Endothelial cell of umbilical vein (primary cell): ENCODE measurements around the gene LILRA1. TPM values are rescaled to one million over a fixed set of nuclear protein-coding genes. Genes with fewer than 3 reads are reported as not detected.
"Not testable (repeated sequence)": the region's sequence is repeated elsewhere in the genome, so short reads cannot be mapped to it uniquely, and the experiment has no call there.

Experiments used
- BruUV-seq: library from RNA; stranded (reverse); fragments of 400-500 nt; replicated peaks from 2 replicates; lab custom pipeline; 2021; lab: Mats Ljungman, UMichigan
- CTCF ChIA-PET: fragments of 300-600, 350-600 bp; sonication (Branson Sonifier 250); formaldehyde crosslinking; loops from one replicate; lab custom pipeline; 2021; ENCODE audit warnings: antibody characterized with exemption, inconsistent platforms; lab: Charles Lee
- POLR2A ChIA-PET: fragments of 300-600, 350-600 bp; sonication (Branson Sonifier 250); formaldehyde crosslinking; loops from one replicate; lab custom pipeline; 2021; ENCODE audit warnings: antibody characterized with exemption, inconsistent platforms; lab: Charles Lee
- DNase-seq: peaks from one replicate; pipeline ENCODE4 v3.0.0-alpha.2; 2011; ENCODE audit warnings: low read depth, low spot score
- FAIRE-seq: peaks from 2 replicates; lab custom pipeline; 2011; peaks lifted over from hg19 to GRCh38; lab: Jason Lieb, UNC
- H2AFZ ChIP-seq: 2 replicates; pipeline ENCODE4 v1.6.0; 2012; ENCODE audit warnings: low read depth, low read length, control low read depth, inconsistent platforms
- H3K27ac ChIP-seq: 2 replicates; pipeline ENCODE4 v1.5.1; 2011; ENCODE audit warnings: low read depth, mild to moderate bottlenecking, control low read depth, low read length, moderate library complexity; ENCODE audit not compliant: insufficient read depth
- H3K27me3 ChIP-seq, 2 experiments: 2 replicates each; pipeline versions ENCODE4 v1.6.0 to v1.6.1; 2011; ENCODE audit warnings: low read length in 2 of 2, mixed read lengths in 1 of 2; ENCODE audit not compliant: control insufficient read depth in 2 of 2, insufficient read depth in 2 of 2
- H3K36me3 ChIP-seq, 2 experiments: 2 replicates in 1 of 2; 3 replicates in 1 of 2; pipeline ENCODE4 v1.5.1; 2011; ENCODE audit warnings: low read length in 2 of 2, mild to moderate bottlenecking in 1 of 2, moderate library complexity in 1 of 2; ENCODE audit not compliant: control insufficient read depth in 2 of 2, insufficient read depth in 2 of 2; ENCODE audit errors: extremely low read depth in 1 of 2
- H3K4me1 ChIP-seq: 3 replicates; pipeline ENCODE4 v1.5.1; 2011; ENCODE audit warnings: mild to moderate bottlenecking, low read length; ENCODE audit not compliant: control insufficient read depth, insufficient read depth; ENCODE audit errors: extremely low read depth
- H3K4me2 ChIP-seq: 2 replicates; pipeline ENCODE4 v1.6.1; 2011; ENCODE audit warnings: low read length, control low read depth, mixed read lengths; ENCODE audit not compliant: insufficient read depth
- H3K4me3 ChIP-seq, 3 experiments: fragments of 200-600 bp in 1 of 3; sonication (generic), shearing (Covaris generic) in 1 of 3; replicated peaks in 1 of 3; 2 replicates each; pipeline ENCODE4 v1.5.1; 2011 to 2016; ENCODE audit warnings: control low read depth in 3 of 3, low read length in 3 of 3, mild to moderate bottlenecking in 2 of 3, inconsistent platforms in 1 of 3, low read depth in 1 of 3, moderate library complexity in 1 of 3; ENCODE audit not compliant: insufficient read depth in 1 of 3
- H3K79me2 ChIP-seq: 2 replicates; pipeline ENCODE4 v1.6.0; 2012; ENCODE audit warnings: low read length, inconsistent platforms; ENCODE audit not compliant: control insufficient read depth, insufficient read depth
- H3K9ac ChIP-seq: replicated peaks from 2 replicates; pipeline ENCODE3; 2011; ENCODE audit warnings: low read length, control low read depth; ENCODE audit not compliant: insufficient read depth; ENCODE audit errors: extremely low read depth
- H3K9me1 ChIP-seq: replicated peaks from 3 replicates; pipeline ENCODE4 v1.6.0; 2011; ENCODE audit warnings: mild to moderate bottlenecking, low read length; ENCODE audit not compliant: control insufficient read depth, insufficient read depth; ENCODE audit errors: extremely low read depth
- H3K9me3 ChIP-seq: replicated peaks from 2 replicates; pipeline ENCODE4 v1.5.1; 2012; ENCODE audit warnings: low read length, inconsistent platforms; ENCODE audit not compliant: control insufficient read depth, insufficient read depth
- H4K20me1 ChIP-seq: replicated peaks from 2 replicates; pipeline ENCODE3; 2011; ENCODE audit warnings: mild to moderate bottlenecking, low read length; ENCODE audit not compliant: control insufficient read depth, insufficient read depth; ENCODE audit errors: extremely low read depth
- EZH2 ChIP-seq: IDR thresholded peaks from 2 replicates; pipeline ENCODE4 v1.6.1; 2012; ENCODE audit warnings: borderline replicate concordance, low read depth, mild to moderate bottlenecking, moderate library complexity, low read length, inconsistent platforms; ENCODE audit not compliant: severe bottlenecking
- FOS ChIP-seq: IDR thresholded peaks from 2 replicates; pipeline ENCODE4 v1.6.1; 2011; ENCODE audit warnings: mild to moderate bottlenecking, low read length, moderate library complexity, borderline replicate concordance; ENCODE audit not compliant: insufficient read depth
- GATA2 ChIP-seq: IDR thresholded peaks from 2 replicates; pipeline ENCODE4 v1.7.0; 2011; ENCODE audit warnings: low read depth, mild to moderate bottlenecking, moderate library complexity, mixed read lengths, low read length; ENCODE audit not compliant: insufficient read length, insufficient read depth
- JUN ChIP-seq: IDR thresholded peaks from 2 replicates; pipeline ENCODE4 v1.6.1; 2011; ENCODE audit warnings: borderline replicate concordance, low read depth; ENCODE audit not compliant: insufficient read length, insufficient read depth
- MYC ChIP-seq: IDR thresholded peaks from one replicate; pipeline ENCODE4 v1.6.1; 2011; ENCODE audit warnings: mild to moderate bottlenecking, low read depth, low read length
- POLR2A ChIP-seq: IDR thresholded peaks from 2 replicates; pipeline ENCODE4 v1.6.1; 2012; ENCODE audit warnings: low read depth, mild to moderate bottlenecking, control low read depth, low read length
- POLR2AphosphoS5 ChIP-seq: IDR thresholded peaks from 2 replicates; pipeline ENCODE4 v1.6.1; 2012; ENCODE audit warnings: low read depth, mild to moderate bottlenecking, control low read depth, low read length, moderate library complexity; ENCODE audit not compliant: insufficient read depth
- dilution Hi-C: fragments of 300-500 bp; cut with MboI; formaldehyde crosslinking; loops from one replicate; pipeline ENCODE4 v1.15.0; 2019; ENCODE audit warnings: low sequenced_read_pairs; ENCODE audit not compliant: extremely low pct_ligation_motif_present
- intact Hi-C: fragments of 100-400 bp; cut with micrococcal nuclease; formaldehyde crosslinking; loops from one replicate; pipeline ENCODE4 v1.10.0; 2022
- polyA plus RNA-seq, 4 experiments: library from polyadenylated mRNA; depleted of rRNA in 3 of 4; stranded (reverse) in 3 of 4; unstranded in 1 of 4; fragments of >200 nt; gene quantifications; 2 replicates each; pipeline versions ENCODE4 v1.2.1 to v1.2.3, GENCODE V29; 2011 to 2012; ENCODE audit warnings: missing spikeins in 1 of 4
- total RNA-seq: library from RNA; stranded (reverse); gene quantifications from 2 replicates; pipeline ENCODE4 v1.2.3, GENCODE V29; 2021
- TF ChIP-seq, protein P1 (sequence below): IDR thresholded peaks from 2 replicates; pipeline ENCODE4 v1.6.1; 2011; ENCODE audit not compliant: insufficient read depth, insufficient read length
- TF ChIP-seq, protein P2 (sequence below), 2 donors: IDR thresholded peaks; 1 replicate in 1 of 2; 2 replicates in 1 of 2; pipeline ENCODE4 v1.5.1; 2011; ENCODE audit warnings: low read length in 2 of 2, mild to moderate bottlenecking in 2 of 2, moderate library complexity in 2 of 2, control low read depth in 1 of 2, inconsistent platforms in 1 of 2, low read depth in 1 of 2; ENCODE audit not compliant: insufficient read depth in 1 of 2; ENCODE audit errors: extremely low read depth in 1 of 2

Gene LILRA1
- total and polyA plus RNA-seq, 2 donors (not counting 3 experiments of a cell fraction or from before 2014, with no cell fraction given) = not detected

DNA sequence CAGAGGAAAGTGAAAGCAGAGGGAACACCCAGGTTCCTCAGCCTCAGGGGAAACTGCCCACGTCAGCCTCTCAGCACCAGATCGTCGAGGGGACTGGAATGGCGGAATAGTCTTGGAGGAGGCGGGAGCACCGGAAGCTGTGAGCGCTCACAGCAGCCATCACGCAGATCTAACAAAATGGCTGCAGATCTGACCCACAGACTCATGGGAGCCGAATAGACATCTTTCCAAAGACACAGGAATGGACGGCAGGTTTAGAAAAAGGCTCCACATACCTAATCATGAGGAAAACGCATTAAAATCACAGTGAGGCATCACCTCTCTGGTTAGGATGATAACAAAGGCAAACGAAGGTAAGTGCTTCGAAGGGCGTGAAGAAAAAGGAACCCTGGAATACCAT, 31.6 kb upstream of the LILRA1 start:
- H3K4me2 ChIP-seq = no peak overlapping the region
- CTCF ChIA-PET = no interaction called here
- TF ChIP-seq POLR2A (no peak), POLR2AphosphoS5 (no peak), JUN (no peak), EZH2 (no peak), FOS (no peak), MYC (no peak), GATA2 (no peak)
- TF ChIP-seq, protein P1, sequence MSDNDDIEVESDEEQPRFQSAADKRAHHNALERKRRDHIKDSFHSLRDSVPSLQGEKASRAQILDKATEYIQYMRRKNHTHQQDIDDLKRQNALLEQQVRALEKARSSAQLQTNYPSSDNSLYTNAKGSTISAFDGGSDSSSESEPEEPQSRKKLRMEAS = no peak
- TF ChIP-seq, protein P2, sequence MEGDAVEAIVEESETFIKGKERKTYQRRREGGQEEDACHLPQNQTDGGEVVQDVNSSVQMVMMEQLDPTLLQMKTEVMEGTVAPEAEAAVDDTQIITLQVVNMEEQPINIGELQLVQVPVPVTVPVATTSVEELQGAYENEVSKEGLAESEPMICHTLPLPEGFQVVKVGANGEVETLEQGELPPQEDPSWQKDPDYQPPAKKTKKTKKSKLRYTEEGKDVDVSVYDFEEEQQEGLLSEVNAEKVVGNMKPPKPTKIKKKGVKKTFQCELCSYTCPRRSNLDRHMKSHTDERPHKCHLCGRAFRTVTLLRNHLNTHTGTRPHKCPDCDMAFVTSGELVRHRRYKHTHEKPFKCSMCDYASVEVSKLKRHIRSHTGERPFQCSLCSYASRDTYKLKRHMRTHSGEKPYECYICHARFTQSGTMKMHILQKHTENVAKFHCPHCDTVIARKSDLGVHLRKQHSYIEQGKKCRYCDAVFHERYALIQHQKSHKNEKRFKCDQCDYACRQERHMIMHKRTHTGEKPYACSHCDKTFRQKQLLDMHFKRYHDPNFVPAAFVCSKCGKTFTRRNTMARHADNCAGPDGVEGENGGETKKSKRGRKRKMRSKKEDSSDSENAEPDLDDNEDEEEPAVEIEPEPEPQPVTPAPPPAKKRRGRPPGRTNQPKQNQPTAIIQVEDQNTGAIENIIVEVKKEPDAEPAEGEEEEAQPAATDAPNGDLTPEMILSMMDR (IDR thresholded peaks at IDR 0.05; ENCODE audit: extremely low read depth in 1 of 2, insufficient read depth in 1 of 2, low read depth in 1 of 2, low read length in 2 of 2) = no peak

DNA sequence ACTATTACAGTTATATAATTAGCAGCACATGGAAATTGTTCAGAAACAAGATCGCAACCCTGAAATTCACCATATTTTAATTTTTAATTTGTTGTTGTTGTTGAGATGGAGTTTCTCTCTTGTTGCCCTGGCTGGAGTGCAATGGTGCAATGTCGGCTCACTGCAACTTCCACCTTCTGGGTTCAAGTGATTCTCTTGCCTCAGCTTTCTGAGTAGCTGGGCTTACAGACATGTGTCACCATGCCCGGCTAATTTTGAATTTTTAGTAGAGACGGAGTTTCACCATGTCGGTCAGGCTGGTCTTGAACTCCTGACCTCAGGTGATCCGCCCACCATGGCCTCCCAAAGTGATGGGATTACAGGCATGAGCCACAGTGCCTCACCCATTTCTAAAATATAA, 30.2 kb upstream of the LILRA1 start:
- H3K79me2 ChIP-seq, H3K4me1 ChIP-seq, H3K36me3 ChIP-seq, FAIRE-seq, H3K9ac ChIP-seq, CTCF ChIA-PET, POLR2A ChIA-PET, H3K9me1 ChIP-seq, DNase-seq, dilution Hi-C loops, H4K20me1 ChIP-seq, BruUV-seq, H3K27me3 ChIP-seq, H3K9me3 ChIP-seq, H3K27ac ChIP-seq, intact Hi-C loops, H3K4me2 ChIP-seq, H2AFZ ChIP-seq, H3K4me3 ChIP-seq: not testable (repeated sequence)

More for the DNA sequence above, 31.6 kb upstream of the LILRA1 start:
- no peak overlapping the region for H3K9ac ChIP-seq
- H2AFZ ChIP-seq = no peak overlapping the region
- no peaks in the 10 kb centered on the region for H3K27me3 ChIP-seq
- no peak for FAIRE-seq
- POLR2A ChIA-PET = interaction anchor here (0.5 kb wide), 1 partner anchor 98 kb away, joined by 3 read pairs; the partner anchor contains the start of gene LENG9
- no peaks in the 10 kb centered on the region for H3K9me1 ChIP-seq
- no peaks in the 10 kb centered on the region for H3K36me3 ChIP-seq
- H4K20me1 ChIP-seq = no peaks in the 10 kb centered on the region
- intact Hi-C loops = no loop called here
- no peak for DNase-seq
- dilution Hi-C loops = no loop called here
- H3K79me2 ChIP-seq = no peaks in the 10 kb centered on the region
- BruUV-seq = no TSS peak
- no peaks in the 10 kb centered on the region for H3K9me3 ChIP-seq
- no peaks in the 10 kb centered on the region for H3K4me1 ChIP-seq
- no peak overlapping the region for H3K27ac ChIP-seq
- no peak overlapping the region for H3K4me3 ChIP-seq
